ENCODE data around the gene GCK.

GCK gene

DNA sequence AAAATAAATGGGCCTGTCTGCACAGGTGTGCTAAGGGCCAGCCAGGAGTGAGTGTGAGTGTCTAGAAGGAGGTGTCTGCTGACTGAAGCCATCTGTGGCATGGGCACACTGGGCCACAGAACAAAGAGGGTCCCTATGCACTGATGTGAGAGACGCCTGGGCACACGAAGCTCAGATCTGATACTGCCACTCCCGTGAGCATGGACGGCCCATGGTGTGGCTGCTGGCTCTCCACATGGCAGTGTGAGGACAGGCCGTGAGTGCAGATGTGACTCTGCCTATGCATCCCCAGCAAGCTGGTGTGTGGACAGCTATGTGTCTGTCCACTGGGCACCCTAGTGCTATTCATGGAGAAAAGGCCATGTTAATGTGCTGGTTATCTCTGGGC, 35.3 kb downstream of the GCK start:
- DNase-seq = no peak

- no peak for DNase-seq
Measured at GRCh38 chr7:44152971-44153947, 36.0 kb downstream of the GCK start.

- DNase-seq = no peak
Measured at GRCh38 chr7:44151956-44152355, 37.3 kb downstream of the GCK start.

- no peak for DNase-seq
Measured at GRCh38 chr7:44150966-44151941, 38.0 kb downstream of the GCK start.

- DNase-seq = no peak
Measured at GRCh38 chr7:44150466-44150832, 38.8 kb downstream of the GCK start.

GRCh38 chr7:44149571-44150465, 39.4 kb downstream of the GCK start:
- DNase-seq = no peak

DNA sequence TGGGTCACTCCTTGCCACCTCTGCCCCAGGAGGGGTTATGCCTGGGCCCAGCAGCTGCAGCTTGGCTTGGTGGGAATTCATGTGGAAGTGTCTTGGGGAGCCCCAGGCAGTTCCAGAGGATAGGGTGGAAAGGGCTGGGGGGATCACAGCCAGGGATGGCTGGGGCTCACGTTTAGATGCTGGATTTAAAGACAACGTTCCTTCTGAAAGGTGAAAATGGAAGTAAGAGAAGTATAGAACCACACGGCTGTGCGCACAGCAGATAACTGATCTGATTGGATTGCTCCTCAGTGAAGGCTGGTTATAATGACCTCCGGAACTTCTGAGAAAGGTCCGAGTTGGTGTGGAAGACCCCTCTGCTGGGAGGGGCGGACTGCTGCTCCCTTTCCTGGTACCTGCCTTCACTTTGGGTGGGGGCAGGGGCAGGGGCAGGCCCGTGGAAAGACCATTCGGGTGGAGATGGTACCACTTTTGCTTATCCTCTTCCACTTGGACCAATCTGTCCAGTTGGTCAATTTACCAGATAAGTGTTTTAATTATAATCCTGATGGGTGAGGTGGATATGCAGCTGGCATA, 40.2 kb downstream of the GCK start:
- no peak for DNase-seq

GRCh38 chr7:44148166-44148565, 41.1 kb downstream of the GCK start:
- no peak for DNase-seq

DNA sequence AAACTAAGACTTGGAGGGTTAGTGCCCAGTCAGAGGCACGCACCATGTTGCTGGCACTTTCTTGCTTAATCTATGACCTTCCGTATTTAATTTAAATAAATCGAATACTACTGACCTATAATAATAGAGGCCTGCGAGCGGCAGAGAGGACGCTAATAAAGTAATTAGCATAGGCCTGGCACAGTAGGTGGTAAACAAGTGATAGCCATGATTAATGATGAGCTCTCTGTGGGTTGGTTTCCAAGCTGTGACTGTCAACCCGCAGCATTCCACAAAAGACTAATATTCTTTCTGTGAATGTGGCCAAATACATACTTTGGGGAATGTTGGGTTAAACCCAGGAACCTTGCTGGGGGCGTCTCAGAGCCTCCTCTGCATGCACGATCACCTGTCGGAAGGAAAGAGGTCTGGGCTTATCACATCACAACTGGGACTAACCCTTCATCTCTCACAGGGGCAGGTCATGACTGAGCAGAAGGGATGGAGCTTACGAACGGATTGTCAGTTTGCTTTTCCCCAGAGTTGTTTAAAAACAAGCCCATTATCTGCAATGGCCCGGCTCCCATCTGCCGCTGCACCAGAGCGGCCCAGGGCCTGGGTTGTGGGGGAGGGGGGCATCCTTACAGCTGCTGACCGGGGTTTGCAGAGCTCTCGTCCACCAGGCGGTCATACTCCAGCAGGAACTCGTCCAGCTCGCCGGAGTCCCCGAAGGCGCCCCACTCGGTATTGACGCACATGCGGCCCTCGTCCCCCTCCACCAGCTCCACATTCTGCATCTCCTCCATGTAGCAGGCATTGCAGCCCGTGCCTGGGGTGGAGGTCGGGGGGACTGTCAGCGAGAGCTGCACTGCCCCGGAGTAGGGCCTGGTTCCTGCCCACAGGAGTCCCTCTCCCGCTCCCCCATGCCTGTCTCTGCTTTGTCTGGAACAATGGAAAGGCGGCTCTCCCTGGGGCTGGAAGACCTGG, 41.9 kb downstream of the GCK start:
- DNase-seq = no peak

DNA sequence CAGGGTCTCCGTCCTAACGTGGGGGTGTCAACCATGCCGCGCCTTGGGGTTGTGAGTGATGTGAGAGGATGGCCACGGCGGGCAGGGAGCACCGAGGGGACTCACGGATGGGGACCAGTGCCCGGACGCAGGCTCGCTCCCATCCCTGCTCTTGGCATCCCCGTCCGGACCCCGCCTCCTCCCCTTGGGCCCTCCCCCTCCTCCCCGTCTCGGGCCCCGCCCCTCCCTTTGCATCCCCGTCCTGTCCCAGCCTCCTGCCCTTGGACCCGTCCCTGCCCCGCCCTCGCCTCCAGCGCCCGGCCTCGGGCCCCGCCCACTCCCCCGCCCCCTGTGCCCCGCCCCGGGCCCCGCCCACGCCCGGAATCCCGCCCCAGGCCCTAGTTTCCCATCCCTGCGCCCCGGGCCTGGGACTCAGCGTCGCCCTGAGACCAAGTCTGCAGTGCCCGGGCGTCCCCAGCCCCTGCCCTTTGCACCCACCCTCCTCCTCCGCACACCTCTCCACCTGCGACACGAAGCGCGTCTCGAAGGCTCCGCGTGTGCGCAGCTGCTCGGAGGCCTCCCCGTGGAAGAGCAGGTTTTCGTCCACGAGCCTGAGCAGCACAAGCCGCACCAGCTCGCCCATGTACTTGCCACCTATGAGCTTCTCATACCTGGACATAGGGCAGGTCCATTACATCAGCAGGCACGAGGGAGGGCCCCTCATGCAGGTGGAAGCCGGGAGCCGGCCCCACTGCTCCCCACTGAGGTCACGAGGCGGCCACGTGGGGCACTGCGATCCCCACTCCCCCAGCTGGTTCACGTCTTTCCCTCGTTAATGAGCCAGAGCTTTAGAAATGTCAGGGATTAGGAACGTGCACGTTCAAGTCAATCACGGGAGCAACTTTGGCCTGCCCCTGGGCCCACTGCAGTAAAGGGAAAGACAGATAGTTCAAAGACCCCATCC, 43.0 kb downstream of the GCK start:
- no peak for DNase-seq

DNA sequence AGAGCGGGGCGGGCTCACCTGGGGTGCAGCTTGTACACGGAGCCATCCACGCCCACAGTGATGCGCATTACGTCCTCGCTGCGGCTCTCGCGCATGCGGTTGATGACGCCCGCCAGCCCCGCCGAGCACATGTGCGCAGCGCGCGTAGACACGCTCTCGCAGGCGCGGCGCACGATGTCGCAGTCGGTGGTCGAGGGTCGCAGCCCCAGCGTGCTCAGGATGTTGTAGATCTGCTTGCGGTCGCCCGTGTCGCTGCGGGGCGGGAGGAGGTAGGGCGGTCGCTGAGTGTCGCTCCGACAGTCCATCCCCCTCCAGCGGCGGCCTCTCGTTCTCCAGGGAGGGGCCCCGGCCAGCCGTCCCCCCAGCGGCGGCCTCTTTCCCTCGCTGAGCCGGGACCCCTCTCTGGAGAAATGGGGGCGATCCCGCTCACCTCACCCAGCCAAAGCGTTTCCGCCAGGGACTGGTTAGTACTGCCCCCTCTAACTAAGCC, 43.7 kb downstream of the GCK start:
- DNase-seq = no peak

DNA sequence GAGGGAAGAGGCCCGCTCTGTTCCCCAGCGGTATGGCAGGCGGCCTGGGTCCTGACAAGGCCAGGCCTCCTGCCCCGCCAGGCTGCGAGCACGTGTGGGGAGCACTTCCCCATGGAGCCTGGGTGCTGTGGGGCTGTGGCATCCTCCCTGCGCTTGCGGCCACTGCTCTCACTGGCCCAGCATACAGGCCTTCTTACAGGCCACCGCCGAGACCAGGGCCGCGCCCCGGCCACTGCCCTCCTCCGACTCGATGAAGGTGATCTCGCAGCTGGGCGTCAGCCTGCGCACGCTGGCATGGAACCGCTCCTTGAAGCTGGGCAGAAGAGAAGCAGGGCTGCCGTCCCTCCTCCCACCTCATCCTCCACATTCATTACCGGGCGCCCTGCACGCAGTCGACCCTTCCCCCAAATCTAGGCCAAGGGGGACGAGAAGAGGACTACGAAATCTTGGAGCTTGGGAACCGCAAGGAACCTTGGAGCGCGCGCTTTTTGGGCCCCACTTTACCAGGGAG, 44.2 kb downstream of the GCK start:
- no peak for DNase-seq

GRCh38 chr7:44144426-44144967, 44.7 kb downstream of the GCK start:
- DNase-seq = no peak

DNA sequence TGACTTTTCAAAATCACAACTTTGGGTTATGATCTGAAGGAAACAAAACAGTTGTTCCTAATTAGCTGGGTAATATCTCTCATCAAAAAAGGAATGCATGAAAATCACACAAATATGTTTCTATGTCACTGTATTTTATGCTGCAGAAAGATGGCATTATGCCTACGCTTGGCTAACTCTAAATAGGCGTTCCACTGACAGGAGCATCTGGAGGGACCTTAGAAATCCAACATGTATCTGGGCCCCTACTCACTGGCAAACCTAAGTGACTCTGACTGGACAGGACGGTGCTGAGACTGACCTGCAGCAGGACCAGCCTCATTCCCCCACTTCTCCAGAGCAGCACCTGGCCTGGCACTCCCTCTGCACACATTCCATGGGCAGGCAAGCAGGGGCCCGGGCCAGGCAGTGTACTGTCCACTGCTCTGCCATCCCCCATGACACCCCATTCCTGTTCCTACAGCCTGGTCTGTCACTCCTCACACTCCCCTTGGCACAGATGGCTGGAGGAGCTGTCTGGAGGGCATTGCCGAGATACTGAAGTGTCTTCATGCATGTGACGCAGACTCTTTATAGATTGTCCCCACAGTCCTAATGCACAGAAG, 45.5 kb downstream of the GCK start:
- DNase-seq = no peak

GRCh38 chr7:44142028-44142427, 47.2 kb downstream of the GCK start:
- DNase-seq = no peak

DNA sequence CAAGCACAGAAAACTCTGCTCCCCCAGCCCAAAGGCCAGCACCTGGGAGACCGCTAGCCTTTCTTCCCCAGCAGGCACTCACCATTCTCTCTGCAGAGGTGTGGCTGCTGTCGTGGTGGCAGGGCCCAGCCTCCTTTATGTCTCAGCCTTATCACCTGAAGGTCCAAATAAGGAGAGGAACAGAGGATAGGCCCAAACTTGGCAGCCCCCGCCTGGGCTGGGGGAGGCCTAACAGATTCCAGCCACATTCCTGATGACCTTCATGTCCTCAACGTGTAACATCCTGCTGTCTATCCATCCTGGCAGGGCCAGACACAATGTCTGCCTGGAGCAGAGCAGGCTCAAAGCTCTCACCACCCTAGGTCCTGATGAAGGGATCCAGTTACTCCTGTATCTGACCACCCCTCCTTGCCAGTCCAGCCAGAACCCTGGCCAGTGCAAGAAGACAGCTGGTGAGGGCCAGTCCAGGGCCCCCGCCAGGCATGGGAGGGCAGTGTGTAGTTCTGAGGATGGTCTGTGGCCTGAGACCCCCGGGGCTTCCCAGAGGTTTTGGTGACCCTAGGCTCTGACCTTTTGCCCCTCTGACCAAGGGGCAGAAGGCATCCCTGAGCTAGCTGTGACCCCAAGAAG, 47.9 kb downstream of the GCK start, which contains the start of gene MYL7:
Gene MYL7 (minus strand): TSS at position 112 of the 630 bp plus-strand sequence. CDS start 27 bp downstream, at position 85.
- DNase-seq = no peak

DNA sequence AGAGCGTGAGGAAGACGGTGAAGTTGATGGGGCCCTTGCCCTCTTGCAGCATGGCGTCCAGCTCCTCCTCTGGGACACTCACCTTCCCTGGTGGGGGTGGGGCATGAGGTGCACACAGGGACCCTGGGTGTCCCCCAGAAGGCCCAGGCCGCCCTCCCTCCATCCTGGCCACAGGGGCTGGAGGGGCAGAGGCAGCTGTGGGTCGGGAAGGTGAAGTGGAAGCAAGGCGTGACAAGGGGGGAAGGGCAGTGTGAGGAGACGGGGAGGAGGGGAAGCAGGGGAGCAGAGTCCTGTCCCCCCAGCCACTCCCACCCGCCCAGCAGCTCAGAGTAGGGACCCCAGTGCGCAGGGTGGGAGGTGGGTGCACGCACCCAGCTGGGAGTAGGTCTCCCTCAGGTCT, 48.9 kb downstream of the GCK start:
- DNase-seq = no peak
